NCI-H2196 (cell line): ENCODE measurements around the gene IER3.

ENCODE experiments used
- DNase-seq: peaks from one replicate; lab custom pipeline; 2025; ENCODE audit not compliant: unreplicated experiment; lab: John Stamatoyannopoulos, UW

Gene IER3

DNA sequence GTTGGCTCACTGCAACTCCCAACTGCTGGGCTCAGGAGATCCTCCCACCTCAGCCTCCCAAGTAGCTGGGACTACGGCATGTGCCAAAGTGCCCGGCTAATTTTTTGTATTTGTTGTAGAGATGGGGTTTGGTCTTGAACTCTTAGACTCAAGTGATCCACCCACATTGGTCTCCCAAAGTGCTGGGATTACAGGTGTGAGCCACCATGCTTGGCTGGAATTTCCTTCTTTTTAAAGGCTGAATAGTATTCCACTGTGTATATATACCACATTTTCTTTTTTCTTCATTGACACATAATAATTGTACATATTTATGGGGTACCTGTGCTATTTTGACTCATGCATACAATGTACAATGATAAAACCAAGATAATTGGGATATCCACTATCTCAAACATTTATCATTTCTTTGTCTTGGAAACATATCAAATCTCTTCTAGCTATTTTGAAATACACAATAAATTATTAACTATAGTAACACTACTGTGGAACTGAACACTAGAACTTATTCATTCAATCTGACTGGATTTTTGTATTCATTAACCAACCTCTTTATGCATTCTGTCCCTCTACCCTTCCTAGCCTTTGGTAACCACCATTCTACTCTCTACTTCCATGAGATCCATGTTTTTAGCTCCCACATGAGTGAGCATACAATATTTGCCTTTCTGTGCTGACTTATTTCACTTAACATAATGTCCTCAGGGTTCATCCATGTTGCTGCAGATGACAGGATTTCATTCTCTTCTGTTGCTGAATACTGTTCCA is 35.1 kb downstream of the IER3 start:
- DNase-seq, result no peak

DNA sequence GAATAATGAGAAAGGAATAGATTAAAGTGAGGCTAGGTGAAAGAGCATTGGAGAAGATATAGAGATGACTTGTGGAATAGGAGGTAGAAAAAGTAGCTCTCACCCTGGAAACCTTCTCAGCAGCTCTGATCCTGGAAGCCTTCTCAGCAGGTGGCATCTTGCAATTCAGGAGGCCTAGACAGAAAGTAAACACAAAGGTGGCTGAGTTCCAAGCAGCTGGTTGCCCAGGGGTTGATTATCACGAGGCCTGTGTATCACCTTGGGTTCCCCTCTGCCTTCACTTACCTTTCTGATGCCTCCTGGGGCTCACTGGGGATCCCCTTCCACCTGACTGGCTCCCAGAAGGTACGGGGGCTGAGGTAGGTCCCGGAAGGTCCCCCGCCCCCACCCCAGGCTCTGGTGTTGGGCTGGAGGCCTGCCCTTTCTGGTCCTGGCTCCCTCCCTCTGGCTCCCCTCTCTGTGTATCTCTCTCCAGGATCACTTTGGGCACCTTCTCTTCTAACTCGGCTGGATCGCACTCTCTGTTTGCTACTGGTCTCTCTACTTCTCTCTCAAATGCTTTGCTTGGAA is 37.0 kb downstream of the IER3 start:
- peak; percentile 89 for DNase-seq

DNA sequence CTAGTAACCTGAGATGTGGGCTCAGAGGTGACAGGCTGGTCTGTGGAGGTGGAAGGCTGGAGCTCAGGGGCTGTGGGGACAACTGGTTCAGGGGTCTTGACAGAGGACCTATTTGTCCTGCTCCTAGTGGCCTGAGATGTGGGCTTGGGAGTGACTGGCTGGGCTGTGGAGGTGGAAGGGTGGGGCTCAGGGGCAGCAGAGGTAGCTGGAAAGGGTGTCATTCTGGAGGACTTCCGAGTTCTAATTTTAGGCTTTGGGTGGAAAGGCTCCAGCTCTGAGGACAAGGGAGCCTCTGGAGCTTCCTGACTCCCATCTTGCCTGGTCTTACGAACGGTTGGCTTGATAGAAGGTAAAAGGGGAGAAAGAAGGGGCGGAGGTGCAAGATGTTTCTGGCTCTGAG is 38.7 kb downstream of the IER3 start:
- no peak for DNase-seq

DNA sequence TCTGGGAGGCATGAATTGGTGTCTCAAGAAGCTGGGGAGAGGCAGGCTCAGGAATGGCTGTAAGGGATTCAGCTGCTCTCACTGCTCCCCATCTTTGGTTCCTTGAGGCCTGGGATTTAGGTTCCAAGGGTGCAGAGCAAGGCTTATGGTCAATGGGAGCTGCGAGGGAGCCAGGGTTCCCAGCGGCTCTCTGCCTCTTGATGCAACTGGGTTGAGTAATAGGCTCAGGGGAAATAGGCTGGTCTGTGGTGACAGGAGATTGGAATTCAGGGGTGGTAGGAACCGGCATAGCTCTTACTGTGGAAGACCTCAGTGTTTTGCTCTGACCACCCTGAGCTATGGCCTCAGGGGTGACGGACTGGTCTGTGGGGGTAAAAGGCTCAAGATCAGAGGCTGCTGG is 40.5 kb downstream of the IER3 start:
- DNase-seq, result no peak

DNA sequence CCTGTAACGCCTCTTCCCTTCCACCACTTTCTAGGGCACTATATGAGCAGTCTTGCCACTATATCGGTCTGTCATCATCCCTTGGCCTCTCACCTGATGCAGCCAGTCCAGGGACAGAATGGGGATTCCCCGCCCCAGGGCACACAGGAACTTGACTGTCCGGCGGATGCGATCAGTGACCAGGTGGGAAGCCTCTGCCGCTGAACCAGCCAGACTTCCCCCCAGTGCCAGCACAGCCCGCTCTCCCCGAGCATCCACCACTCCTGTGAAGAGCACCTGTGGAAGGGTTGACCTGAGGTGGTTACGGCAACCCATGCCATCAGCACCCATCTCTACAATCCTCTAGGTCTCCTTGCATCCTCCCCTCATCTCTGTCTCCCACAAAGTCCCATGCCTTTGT is 41.3 kb downstream of the IER3 start:
- DNase-seq, result no peak

DNA sequence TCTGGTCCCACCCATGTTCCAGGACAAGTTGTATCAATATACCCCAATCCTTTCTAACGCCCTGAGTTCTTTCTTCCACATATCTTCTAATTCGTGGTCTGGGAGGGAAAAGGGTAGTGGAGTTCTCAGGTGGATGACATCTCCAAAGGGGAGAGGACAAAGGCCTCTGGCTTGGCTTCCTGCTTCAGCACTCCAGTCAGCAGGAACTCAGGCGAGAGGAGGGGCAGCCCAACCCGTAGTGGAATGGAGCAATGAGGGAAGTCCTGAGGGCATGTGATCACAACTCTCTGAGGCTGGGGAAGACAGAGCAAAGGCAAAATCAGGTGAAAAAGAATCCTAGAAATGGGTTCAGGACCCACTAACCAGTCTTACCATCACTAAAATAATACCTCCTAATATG is 44.0 kb downstream of the IER3 start:
- no peak for DNase-seq

DNA sequence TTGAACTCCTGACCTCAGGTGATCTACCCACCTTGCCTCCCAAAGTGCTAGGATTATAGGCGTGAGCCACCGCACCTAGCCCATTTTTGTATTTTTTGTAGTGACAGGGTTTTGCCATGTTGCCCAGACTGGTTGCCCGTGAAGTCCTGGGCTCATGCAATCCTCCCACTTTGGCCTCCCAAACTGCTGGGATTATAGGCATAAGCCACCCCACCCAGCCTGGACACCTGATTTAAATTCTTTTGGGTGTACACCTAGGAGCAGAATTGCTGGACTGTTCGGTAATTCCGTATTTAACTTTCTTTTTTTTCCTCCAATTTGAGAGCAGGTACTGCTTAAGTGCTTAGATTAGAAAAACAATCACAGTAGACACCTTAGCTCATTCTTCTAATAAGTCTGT is 47.9 kb downstream of the IER3 start:
- no peak for DNase-seq
